K562 (cell line): ENCODE measurements around the gene ALCAM.

Experiments
- CREB1 ChIP-seq, 2 experiments: sonication (generic) in 1 of 2; formaldehyde crosslinking in 1 of 2; IDR thresholded peaks; 2 replicates each; pipeline versions ENCODE4 v1.6.1 to v1.8.0; 2012 to 2022; ENCODE audit warnings: inconsistent platforms in 1 of 2, mild to moderate bottlenecking in 1 of 2, missing genetic modification reagents in 1 of 2, moderate library complexity in 1 of 2
- ZZZ3 ChIP-seq: fragments of 450-650 bp; IDR thresholded peaks from 2 replicates; pipeline ENCODE4 v1.6.1; 2016; ENCODE audit warnings: antibody characterized with exemption, mild to moderate bottlenecking, moderate library complexity

DNA sequence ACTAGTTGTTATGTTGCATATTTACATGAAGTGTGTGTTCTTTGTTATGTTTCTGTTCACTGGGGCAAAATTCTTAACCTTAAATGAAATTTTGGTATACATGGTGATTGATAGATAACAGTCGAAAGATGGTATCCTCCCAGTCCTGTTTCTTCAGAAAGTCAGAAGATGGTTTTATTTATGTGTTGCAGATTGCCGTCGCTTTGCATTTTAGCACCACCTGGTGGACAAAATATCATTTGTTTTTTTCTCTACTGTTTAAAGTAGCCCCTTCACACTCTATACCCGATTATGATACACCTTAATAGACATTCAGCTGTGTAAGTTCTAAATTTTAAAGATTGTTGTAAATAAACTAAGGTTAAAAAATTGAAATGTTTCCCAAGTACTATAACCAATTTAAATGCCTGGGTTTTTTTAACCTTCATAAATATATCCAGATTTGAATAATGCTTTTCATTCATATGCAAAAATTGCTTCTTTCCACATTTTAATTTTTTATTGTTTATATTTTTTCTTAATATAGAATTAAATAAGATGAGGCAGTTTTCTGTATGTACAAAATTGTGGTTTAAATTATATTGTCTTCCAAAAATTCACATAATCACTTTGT, 152.2 kb downstream of the ALCAM start:
- TF ChIP-seq CREB1 (IDR thresholded peaks at IDR 0.05) (no peak), CREB1 (CRISPR knock-in tag; IDR thresholded peaks at IDR 0.05) (no peak), ZZZ3 (no peak)
